AG08396 (cell line): ENCODE results near the gene DBX1.
"Not testable (repeated sequence)": the region's sequence is repeated elsewhere in the genome, so short reads cannot be mapped to it uniquely, and the experiment has no call there.

ENCODE experiments used
- DNase-seq: peaks from one replicate; pipeline ENCODE4 v3.0.0; 2012; ENCODE audit warnings: low spot score, mixed read lengths

DBX1 gene

DNA sequence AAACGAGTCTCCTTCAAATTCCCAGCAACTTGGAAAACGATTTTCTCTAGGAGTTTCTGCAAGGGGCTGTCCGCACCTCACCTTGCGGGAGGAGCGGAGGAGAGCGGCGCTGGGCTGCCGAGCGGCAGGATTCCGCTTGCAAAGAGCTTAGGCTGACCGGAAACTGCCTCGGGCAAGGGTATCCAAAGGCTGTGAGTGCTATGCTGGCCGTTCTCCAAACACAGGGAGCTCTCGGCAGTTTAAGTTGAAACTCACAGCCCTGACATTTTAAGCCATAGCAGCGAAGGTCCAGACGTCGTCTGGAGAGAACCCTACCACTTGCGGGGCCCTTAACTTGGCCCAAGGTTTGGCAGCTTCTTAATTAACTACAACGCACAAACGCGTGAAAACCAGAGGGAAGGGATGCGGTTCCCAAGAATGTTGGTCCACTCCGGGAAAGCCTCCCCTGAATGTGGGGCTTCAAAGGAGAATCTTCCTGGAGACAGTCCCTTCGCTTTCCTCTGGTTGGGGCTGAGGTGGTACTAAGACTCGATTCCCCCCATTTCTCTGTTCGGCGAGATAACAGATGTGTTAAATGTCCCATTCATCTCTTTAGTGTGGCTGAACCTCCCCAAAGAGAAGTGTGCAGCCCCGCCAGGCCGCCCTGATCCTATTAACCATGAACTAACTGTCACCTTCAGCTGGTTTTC, 1.1 kb upstream of the DBX1 start:
- DNase-seq = no peak

DNA sequence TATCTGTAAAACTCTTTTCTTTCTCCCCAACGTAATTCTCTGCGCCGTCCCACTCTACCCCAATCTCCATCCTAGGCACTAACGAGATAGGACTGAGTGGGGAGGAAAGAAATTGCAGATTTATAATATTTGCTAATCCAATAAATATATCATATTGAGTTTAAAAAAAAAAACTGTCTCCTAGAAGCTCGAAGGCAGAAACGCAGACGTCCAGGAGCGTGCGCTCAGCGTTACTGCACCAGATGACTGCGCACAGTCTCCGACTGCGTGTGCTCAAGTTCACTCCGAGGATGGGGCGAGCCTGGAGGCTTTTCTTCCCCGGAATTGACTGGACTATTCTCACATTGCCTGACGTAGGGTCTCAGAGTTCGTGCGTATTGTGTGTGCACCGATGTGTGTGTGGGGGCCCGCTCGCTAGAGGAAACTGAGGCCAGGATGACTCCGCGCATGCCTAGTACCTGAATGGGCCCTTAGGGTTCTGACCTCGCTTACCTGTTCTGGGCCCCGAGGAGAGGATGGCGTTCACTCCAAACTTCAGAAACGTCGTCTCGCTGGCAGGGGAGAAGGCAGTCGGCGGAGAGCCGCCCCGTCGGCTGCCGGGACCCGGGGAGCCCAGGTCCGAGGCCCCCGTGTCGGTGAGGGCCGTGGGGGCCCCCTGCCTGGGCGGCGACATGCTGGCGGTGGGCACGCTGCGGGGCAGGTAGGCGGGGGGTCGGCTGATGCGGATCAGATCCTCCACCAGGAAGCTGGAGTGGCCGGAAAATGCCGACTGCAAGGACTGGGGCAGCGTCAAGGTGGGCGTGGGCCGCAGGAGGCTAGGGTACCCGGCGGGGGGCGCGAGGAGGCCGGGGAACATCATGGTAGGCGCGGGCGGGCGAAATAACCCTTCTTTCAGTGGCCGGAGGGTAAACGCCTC, 551 bp downstream of the DBX1 start:
- DNase-seq = no peak

DNA sequence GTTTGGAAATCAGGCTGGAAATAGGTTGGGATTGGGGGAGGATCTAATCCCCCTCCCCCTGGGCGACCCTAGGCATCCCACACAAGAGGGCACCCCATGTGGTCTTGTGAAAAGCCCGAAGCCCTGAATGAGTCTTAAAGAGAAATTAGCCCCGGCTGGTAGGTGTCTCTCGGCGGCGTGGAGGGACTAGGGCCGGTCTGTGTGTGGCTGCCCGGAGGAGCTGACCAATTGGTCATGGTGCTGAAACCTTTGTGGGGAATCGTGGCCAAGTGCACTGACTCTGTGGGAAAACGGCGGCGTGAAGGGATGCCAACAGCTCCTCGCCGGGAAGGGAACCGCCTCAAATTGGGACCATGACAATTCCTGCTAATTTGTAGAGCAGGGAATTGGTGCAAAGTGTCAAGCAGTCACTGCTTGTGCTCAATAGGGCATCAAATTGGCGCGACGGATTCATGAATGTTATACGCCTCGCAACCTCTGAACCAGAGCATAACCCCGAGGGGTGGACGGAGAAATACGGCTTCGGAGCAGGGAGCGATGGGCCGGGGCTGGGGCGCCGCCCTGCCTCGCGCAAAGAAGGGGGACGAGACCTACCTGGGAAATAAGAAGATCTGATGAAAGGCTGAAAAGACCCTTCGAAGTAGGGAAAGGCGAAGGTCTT, 1.5 kb downstream of the DBX1 start:
- DNase-seq = peak; percentile 86

DNA sequence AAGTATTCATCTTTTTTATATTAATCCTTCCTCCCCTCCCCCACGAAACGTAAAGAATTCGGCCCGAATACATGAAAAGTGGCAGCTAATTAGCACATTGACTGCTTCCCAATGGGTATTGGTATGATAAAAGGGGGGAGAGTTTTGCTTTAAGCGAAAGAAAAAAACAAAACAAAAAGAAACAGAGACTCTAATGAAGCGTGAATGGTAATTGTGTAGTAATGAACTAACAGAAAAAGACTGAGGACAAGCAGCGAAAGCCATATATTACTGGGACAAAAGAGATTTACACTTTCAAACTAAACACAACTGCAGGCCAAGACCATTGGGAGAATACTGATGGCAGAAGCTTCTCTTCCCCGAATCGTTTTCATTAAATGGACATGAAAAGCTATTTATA, 2.5 kb downstream of the DBX1 start:
- DNase-seq = no peak

DNA sequence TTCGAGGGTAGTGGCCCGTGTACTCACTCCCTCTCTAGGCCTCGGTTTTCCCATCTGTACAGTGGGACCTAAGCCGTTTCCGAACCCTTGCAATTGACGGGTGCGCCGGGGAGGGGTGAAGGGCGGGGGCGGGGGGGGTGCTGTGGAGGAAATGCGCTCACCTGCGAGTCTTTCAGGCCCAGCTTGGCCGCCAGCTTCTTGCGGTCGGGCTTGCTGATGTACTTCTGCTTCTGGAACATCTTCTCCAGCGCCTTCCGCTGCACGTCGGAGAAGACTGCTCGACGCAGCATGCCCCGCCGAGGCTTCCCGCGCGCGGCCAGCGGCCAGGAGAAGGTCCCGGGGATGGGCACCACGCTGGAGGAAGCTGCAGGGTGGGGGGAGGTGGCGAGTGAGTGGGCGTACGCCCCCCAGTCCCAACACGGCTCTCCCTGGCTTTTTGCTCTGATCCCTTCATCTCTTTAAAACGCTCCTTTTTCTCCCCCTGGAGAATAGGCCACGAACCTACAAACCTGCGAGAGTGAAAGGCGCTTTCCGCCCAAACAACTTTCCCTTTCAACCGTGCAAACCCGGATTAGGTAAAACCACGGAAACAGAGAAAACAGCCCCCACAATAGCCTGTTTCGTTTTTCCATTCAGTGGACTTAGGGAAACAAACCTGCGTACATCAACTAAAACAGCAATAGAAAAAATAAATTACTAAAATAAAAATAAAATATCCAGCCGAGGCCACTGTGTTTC, 3.2 kb downstream of the DBX1 start:
- DNase-seq = no peak

DNA sequence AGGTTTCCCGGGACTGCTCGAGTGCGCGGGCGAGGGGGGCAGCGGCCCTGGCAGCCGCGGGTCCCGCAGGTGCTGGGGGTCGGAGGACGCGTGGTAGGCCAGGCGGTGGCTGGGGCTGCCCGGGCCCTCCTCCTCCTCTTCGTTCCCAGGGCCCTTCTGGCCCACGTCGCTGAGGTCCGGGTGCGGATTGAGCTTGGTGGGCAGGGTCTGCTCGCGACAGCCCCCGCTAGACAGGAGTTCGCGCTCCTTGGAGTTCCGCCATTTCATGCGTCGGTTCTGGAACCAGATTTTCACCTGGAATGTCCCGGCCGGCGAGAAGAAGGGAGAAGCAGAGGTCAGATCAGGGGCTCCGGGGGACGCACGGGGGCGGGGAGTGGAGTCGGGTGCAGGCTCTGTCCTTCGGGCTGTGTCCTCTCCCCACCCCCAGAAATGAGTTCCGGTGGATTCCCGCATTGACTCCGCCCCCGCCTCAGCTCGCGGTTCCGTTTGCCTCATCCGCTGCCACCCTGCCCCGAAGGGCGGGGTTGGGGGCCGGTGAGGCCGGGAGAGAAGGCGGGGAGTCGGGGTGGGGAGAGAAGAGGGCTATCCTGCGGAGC, 3.9 kb downstream of the DBX1 start:
- no peak for DNase-seq

DNA sequence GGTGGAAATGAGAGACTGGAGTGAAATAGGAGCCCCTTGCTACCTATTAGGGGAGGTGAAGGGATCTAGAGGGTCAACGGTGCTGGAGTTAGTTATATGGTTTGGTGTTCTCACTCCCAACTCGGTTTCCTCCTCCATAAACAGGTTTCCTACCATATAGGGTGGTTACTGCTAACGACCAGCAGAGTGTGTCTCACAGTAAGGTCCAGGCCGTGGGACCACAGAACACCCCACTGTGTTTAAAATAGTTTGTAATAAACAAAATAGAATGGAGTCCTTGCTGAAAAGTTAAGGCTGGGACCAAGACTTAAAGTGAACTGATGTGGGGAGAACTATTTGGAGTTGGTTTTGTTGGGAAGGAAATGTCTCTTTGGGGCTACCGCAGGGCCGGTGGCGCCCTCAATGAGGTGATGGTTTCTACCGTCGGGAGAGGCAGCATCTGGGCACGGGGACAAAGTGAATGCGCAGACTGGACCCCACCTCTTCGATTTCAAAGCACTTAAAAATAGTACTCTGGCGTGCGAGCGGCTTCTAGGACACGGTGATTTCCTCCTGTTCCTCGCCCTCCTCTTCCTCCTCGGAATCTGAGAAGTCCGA, 4.5 kb downstream of the DBX1 start:
- no peak for DNase-seq

DNA sequence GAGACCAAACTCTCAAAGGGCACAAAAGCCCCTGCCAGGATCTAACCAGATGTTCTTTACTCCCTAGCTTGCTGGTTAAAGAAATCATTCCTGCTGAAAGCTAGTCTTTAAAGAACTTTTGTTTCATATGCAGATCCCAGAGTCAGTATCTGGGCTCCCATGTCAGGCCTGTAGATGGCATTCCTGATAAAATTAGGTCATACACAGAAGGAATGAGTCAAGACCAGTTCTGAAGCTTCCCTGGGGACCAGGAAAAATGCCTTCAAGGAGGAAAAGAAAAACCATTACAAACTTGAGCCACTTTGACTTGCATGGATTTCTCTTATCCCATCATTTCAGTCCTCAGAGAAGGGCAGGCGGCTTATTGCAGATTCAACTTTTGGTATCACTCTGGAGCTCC, 5.9 kb downstream of the DBX1 start:
- DNase-seq = peak; percentile 24

DNA sequence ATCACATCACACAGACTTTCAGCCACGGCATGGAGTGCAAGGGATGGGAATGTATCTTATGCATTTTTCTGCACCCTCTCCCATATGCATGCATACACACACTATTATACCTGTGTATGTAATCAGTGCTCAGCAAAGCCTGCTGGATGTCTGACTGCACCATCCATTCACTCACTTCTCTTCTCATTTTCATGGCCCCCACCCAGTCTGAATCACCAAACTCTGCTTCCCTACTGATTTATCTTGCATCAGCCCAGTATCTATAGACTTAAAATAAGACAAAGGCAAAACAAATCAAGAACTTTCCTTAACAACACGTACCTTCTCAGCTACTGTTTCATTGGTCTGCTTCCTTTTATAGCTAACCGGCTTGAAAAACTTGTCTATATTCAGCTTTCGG, 21.6 kb downstream of the DBX1 start:
- no peak for DNase-seq

DNA sequence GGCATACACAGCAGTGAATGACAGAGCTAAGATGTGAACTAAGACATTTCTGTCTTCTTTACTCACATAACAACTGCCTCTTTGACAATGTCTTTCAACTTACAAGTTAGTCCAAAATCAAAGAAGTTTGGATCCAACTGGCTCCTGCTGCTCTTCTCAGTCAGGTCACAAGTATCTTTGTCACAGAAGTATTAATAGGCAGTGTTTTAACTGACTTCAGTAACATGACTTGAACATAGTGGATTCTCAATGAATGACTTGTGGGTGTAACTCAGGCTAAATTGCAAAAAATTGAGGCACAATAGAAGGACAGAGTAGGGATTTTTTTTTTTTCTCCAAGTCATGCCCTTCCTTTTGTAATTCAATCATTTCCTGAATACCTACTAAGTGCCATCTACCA, 22.6 kb downstream of the DBX1 start:
- no peak for DNase-seq

DNA sequence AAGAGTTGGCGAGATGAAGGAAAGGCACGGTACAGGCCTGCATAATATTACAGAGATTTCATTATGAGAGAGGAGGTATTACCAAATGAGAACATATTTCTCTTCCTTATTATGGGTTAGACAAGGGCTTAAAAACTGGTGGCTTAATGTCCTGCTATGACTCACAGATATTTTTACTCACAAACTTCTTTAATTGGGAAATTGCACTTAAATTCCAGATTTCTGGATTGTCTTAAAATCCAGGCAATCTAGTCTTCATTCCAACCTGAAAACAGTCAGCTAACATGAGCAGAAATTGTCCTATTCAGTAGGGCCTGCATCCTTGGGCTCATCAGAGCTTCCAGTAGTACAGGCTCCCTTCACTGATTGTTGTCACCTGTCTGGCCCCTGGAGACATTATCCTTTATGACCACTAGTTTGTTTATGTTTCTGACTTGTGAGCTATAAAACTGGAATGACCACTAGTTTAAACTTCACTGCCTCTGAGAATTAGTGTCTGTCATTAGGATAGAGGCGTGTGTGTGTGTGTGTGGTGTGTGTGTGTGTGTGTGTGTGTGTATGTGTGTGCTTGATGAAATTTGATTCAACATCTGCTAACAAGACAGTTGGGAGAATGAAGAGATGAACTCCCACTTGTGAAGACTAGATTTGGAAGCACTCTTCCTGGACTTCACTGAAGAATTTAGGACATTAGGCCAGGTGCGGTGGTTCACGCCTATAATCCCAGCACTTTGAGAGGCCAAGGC, 25.1 kb downstream of the DBX1 start:
- DNase-seq = no peak

DNA sequence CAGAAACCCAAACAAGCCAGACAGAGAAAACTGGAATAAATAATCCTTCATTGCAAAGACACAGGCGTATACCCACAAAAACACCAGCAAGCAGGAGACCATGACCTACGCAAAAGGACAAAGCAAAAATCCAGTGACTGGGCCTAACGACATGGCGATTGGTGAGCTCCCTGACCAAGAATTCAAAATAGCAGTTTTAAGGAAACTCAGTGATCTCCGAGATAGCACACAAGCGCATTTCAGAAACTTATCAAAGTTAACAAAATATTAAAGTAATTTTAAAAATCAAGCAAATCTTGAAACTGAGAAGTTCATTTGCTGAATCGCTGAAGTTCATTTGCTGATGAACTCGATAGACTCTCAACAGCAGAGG, 27.6 kb downstream of the DBX1 start:
- DNase-seq = no peak

DNA sequence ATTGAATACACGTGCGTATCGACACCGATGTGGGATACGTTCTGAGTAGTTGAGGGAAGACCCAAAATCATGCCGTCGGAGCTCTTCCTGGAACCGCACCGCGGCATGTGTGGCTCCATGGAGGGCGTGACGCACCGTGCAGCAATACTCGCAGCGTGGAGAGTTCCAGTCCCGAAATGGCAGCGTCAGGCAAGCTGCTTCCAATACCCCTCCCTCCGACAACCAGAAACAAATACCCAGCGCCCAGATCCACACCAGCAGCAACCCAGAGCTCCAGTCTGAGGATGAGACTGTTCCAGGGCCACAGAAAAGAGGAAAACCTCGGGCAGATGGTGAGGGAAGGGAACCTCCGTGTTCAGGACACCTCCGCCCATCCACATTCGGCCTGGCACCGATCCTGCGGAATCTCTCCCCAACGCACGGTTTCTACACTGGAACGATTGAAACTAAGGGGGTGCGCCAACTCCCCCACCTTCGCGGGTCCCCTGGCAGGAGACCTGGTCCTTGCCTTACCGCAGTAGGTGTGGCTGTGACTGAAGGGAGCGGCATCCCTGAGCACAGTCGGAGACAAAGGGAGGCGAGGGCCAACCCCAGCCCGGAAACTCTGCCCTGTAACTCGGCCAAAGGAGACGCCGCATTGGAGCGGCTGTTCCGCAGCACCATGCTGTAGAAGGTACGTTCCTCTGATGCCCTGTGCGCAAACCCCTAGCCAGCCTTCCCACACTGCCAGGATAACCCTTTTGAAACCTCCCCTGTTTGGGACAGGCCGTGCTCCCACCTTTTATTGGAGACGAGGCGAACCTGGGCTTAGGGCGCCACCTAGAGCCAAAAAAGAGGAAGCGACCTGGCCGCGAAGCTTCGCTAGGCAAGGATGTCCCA, 28.2 kb downstream of the DBX1 start:
- peak; percentile 75 for DNase-seq

DNA sequence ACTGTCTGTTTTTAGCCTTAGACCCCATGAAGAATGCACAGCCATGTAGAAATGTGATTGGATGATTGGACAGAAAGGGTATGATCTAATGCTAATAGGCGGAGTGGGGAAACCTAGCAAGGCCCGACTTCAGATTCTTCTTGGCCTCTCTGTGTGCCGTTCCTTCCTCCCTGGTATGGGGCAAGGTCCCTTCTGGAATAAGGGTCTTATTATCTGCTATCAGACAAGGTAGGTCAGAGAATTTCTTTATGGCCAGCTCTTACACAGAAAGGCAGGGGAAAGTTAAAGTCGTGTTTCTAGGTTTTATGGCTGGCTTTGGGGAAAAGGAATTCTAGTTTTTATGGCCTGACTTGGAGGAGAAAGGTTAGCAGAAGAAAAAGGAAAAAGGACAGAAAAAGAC, 30.6 kb downstream of the DBX1 start:
- no peak for DNase-seq

DNA sequence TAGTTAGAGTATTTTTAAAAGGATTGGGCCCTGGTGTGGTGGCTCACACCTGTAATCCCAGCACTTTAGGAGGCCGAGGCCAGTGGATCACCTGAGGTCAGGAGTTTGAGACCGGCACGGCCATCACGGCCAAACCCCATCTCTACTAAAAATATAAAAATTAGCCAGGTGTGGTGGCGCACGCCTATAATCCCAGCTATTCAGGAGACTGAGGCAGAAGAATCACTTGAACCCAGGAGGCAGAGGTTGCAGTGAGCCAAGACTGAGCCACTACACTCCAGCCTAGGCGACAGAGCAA, 31.8 kb downstream of the DBX1 start:
- not testable (repeated sequence) for DNase-seq

DNA sequence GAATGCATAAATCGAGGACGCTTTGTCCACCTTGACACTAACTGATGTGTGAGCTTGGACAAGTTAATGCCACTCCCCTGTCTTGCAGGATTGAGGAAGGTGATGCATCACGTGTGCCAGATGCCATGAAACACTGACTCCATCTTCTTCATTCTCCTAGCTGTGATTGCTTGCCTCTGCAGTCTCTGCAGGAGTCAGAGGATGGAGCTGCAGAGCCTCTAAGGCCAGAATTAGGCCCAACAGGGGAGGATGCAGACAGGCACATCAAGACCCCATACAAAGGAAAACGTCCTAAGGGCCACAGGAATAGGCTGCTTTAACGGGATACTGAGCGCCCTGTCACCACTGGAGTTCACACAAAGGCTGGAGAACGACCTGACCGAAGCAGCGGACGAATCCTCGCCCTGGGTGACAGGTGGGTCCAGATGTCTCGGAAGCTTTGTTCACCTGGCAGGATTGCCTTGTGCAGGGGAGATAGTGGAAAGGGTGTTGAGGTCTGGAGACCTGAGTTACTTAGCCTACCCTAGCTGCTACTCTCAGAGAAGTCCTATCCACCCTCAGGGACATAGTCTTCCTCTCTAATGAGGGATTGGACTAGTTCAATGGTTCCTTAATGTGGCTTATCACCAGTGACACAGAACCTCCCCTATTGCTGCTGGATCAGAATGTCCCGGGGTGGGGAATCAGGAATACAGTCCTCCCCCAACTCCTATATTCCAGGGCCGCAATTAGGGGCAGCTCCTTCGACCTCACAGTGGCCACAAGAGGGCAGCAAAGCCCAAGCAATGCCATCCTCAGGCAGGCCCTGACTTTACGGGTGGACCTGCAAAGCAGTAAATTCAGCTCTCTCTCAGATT, 32.4 kb downstream of the DBX1 start:
- peak; percentile 77 for DNase-seq

DNA sequence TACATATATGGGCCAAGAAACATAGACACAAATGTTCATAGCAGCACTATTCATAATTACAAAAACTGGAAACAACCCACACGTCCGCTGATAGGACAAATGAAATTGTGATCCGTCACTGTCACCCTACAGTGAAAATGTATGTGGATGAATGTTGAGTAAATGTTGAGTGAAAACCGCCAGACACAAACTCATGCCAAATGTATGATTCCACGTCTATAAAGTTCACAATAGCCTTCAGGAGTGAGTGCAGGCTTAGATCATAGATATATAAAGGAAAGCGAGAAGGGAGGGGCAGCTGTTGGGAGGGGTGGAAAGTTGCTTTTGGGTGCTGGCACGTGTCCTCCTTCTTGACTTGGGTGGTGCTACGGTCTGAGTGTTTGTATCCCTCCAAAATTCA, 33.6 kb downstream of the DBX1 start:
- no peak for DNase-seq

DNA sequence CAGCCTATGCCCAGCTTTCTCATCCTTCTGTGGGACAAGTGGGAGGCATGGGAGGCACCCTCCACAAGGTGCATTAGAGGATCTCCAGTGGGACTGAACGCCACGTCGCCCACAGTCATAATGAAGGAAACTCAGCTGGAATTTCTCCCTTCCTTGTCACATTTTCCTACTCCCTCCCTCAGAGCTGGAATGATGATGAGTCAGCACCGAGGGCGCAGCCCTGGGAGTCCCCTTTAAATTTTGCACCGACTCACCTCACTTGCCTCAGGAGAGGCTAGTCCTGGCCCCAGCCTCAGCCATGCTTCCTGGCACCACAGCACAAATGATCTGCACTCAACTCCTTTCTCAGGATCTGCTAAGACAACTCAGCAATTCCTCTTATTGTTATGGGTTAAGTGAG, 34.3 kb downstream of the DBX1 start:
- peak; percentile 44 for DNase-seq

DNA sequence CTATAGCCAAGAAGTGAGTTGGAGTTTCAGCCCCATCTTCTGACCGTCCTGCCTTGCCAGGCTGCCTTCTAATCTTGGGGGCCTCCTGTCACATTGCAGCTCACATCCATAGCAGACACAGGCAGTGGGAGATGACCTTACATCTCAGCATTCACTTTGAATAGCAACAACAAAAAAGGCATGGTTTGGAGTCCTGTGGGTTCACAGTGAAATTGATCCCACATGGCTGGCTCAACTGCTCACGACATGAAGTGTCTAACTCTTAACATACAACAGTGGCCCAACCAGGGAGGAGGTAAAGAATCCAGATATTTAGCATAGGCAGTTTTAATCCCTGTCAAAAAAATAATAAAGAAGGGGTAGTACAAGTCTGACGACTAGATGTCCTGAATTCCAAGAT, 38.1 kb downstream of the DBX1 start:
- no peak for DNase-seq
